Measurements from ENCODE around the gene SEC16A.

DNA sequence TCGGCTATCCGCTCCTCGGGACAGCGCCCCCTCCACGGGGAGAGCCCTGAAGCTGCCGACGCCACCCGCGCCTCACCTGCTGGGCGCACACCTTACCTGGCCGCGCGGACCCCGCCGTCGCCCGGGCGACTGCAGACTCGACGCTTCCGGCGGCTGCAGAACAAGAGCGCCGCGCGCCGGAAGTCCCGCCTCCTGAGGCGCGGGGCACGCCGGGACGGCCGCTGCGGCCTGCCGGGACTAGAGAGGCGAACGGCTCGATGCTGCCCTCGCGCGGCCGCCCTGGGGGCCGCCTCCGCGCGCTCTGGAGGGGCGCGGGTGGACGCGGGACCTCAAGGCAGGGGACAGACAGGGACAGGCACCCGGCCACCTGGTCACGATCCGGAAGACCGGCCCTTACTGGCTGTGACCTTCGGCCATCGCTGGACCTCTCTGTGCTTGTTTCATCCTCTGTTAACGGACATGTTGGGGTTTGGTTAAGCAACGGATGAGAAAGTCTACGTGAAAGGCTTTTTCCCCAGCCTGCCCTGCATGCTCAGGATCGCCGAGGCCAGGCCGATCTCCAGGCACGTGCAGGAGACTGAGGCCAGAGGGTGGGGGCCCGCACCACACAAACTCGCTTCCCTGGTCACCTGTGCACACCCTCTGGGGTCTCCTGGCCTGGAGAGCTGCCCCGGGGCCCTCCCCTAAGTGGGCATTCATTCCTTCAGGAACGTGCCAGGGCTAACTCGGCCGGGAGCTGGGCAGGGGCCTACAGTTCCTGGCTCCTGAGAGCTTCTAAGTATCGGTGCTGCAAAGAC is 82.6 kb downstream of the SEC16A start, which contains the start of gene SNAPC4:
- TF ChIP-seq, protein P1, sequence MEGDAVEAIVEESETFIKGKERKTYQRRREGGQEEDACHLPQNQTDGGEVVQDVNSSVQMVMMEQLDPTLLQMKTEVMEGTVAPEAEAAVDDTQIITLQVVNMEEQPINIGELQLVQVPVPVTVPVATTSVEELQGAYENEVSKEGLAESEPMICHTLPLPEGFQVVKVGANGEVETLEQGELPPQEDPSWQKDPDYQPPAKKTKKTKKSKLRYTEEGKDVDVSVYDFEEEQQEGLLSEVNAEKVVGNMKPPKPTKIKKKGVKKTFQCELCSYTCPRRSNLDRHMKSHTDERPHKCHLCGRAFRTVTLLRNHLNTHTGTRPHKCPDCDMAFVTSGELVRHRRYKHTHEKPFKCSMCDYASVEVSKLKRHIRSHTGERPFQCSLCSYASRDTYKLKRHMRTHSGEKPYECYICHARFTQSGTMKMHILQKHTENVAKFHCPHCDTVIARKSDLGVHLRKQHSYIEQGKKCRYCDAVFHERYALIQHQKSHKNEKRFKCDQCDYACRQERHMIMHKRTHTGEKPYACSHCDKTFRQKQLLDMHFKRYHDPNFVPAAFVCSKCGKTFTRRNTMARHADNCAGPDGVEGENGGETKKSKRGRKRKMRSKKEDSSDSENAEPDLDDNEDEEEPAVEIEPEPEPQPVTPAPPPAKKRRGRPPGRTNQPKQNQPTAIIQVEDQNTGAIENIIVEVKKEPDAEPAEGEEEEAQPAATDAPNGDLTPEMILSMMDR (IDR thresholded peaks at IDR 0.05) = peak in 5 of 7 experiments; percentile 60 to 96 (median 94)
- TF ChIP-seq POLR2A (IDR thresholded peaks at IDR 0.05) (no peak), EP300 (IDR thresholded peaks at IDR 0.05) (no peak)

All from stomach (tissue), 4 donors.